Measurements from ENCODE around the gene ADD1. TPM values are rescaled to one million over a fixed set of nuclear protein-coding genes. Genes with fewer than 3 reads are reported as not detected.
A peak's percentile ranks its signal among the peaks of the same experiment; 100 is the strongest.

Gene ADD1
- total RNA-seq, 1 donor from 2014 or later, result 187 TPM

GRCh38 chr4:2930135-2930757 lies 86.6 kb downstream of the ADD1 start:
- peak overlapping the region; percentile 41 for H3K27ac Mint-ChIP-seq
- intact Hi-C loops (cut with micrococcal nuclease), result loop anchor here (5.0 kb wide), 1 partner anchor 88 kb away; the partner anchor contains the start of gene ADD1
- DNase-seq, result no peak
- peak overlapping the region; percentile 34 for H3K4me3 Mint-ChIP-seq
- peaks cover 40% of the 10 kb centered on the region for H3K36me3 Mint-ChIP-seq (ENCODE audit: low read depth)
- peaks cover 13% of the 10 kb centered on the region for H3K4me1 Mint-ChIP-seq
- no peaks in the 10 kb centered on the region for H3K9me3 Mint-ChIP-seq
- no peaks in the 10 kb centered on the region for H3K27me3 Mint-ChIP-seq

DNA sequence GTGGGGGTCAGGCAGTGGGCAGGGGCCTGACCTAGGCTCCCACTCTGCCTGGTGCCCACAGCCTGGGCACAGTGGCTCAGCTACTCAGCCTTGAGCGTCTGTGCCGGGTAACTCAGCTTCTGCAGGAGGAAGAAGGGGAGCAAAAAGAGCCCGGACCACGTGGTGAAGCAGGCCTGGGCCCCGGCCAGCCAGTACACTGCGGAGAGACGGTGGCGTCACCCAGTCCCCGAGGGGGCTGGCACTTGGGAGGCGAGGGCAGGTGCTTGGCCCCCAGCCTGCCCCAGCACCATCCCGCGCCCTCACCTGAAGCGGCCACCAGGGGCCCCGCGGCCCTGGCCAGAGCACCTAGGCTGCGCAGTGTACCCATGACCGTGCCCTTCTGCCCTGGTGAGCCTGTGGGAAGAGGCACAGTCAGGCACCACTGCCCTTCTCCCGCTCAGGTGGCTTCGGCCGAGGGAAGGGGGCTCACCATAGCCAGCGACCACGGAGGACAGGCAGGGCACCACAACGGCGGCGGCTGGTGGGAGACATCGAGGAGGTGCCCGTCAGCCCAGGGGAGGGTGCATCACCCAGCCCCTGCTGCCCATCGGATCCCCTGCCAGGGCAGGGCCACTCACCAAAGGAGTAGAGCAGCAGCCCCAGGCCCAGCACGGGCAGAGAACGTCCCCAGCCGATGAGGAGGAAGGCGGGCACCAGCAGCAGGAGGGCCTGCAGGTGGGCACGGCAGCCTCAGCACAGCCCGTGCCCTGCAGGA lies 87.3 kb downstream of the ADD1 start:
- peak overlapping the region; percentile 91 for H3K4me3 Mint-ChIP-seq
- H3K27ac Mint-ChIP-seq, result peak overlapping the region; percentile 87
- H3K36me3 Mint-ChIP-seq (ENCODE audit: low read depth), result peaks cover 46% of the 10 kb centered on the region
- no peaks in the 10 kb centered on the region for H3K27me3 Mint-ChIP-seq
- peaks cover 17% of the 10 kb centered on the region for H3K4me1 Mint-ChIP-seq
- no peaks in the 10 kb centered on the region for H3K9me3 Mint-ChIP-seq
- no peak for DNase-seq
- intact Hi-C loops (cut with micrococcal nuclease), result loop anchor here (5.0 kb wide), 1 partner anchor 89 kb away; the partner anchor contains the start of gene ADD1

- no peaks in the 10 kb centered on the region for H3K27me3 Mint-ChIP-seq
- peaks cover 51% of the 10 kb centered on the region for H3K36me3 Mint-ChIP-seq (ENCODE audit: low read depth)
- intact Hi-C loops (cut with micrococcal nuclease), result loop anchor here (2.0 to 5.0 kb wide), 2 partner anchors 89 to 175 kb away; partner anchors contain the start of genes ADD1 and TNIP2
- H3K27ac Mint-ChIP-seq, result peak overlapping the region; percentile 87
- H3K4me1 Mint-ChIP-seq, result peaks cover 25% of the 10 kb centered on the region
- peak overlapping the region; percentile 91 for H3K4me3 Mint-ChIP-seq
- no peaks in the 10 kb centered on the region for H3K9me3 Mint-ChIP-seq
- DNase-seq, result peak; percentile 88
These were observed 88.1 kb downstream of the ADD1 start for GRCh38 chr4:2931512-2932301.

- H3K9me3 Mint-ChIP-seq, result no peaks in the 10 kb centered on the region
- no peaks in the 10 kb centered on the region for H3K27me3 Mint-ChIP-seq
- intact Hi-C loops (cut with micrococcal nuclease), result loop anchor here (2.0 to 5.0 kb wide), 2 partner anchors 90 to 176 kb away; partner anchors contain the start of genes ADD1 and TNIP2
- peak overlapping the region; percentile 91 for H3K4me3 Mint-ChIP-seq
- H3K36me3 Mint-ChIP-seq (ENCODE audit: low read depth), result peaks cover 53% of the 10 kb centered on the region
- H3K27ac Mint-ChIP-seq, result peak overlapping the region; percentile 93
- peaks cover 31% of the 10 kb centered on the region for H3K4me1 Mint-ChIP-seq
- DNase-seq, result no peak
These were observed 88.8 kb downstream of the ADD1 start for GRCh38 chr4:2932321-2932950.

- DNase-seq, result peak; percentile 70
- intact Hi-C loops (cut with micrococcal nuclease), result loop anchor here (2.0 to 5.0 kb wide), 2 partner anchors 91 to 176 kb away; partner anchors contain the start of genes ADD1 and TNIP2
- H3K9me3 Mint-ChIP-seq, result no peaks in the 10 kb centered on the region
- peak overlapping the region; percentile 91 for H3K4me3 Mint-ChIP-seq
- no peaks in the 10 kb centered on the region for H3K27me3 Mint-ChIP-seq
- peaks cover 33% of the 10 kb centered on the region for H3K4me1 Mint-ChIP-seq
- peaks cover 53% of the 10 kb centered on the region for H3K36me3 Mint-ChIP-seq (ENCODE audit: low read depth)
- H3K27ac Mint-ChIP-seq, result peak overlapping the region; percentile 93
These were observed 89.4 kb downstream of the ADD1 start for GRCh38 chr4:2932951-2933565.

DNA sequence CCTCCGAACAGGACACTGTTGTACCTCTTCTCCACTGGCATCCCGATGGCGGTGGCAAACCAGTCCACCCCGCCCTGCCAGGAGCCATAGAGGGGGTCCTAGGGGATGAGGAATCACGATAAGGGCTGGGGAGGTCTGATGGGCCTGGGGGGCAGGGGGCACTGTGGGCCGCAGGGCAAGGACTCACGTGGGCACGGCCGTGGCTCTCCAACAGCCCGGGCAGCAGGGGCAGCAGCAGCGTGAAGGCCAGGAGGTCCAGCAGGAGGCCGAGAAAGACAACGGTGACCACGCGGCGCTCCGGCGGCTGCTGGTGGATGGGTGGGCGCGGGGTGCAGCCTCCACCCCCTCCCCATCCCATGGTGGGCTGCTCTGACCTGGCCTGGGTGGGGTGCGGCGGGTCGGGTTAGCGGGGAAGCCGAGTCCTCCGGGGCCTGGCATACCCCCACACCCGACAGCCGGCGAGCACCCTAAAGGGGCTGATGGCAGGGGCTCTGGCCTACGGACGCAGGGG lies 90.0 kb downstream of the ADD1 start:
- H3K27me3 Mint-ChIP-seq, result no peaks in the 10 kb centered on the region
- H3K4me1 Mint-ChIP-seq, result peaks cover 33% of the 10 kb centered on the region
- peaks cover 53% of the 10 kb centered on the region for H3K36me3 Mint-ChIP-seq (ENCODE audit: low read depth)
- H3K9me3 Mint-ChIP-seq, result no peaks in the 10 kb centered on the region
- intact Hi-C loops (cut with micrococcal nuclease), result loop anchor here (2.0 to 5.0 kb wide), 2 partner anchors 91 to 177 kb away; partner anchors contain the start of genes ADD1 and TNIP2
- H3K4me3 Mint-ChIP-seq, result peak overlapping the region; percentile 91
- DNase-seq, result no peak
- peak overlapping the region; percentile 93 for H3K27ac Mint-ChIP-seq

GRCh38 chr4:2934077-2934812 lies 90.6 kb downstream of the ADD1 start:
- H3K27me3 Mint-ChIP-seq, result no peaks in the 10 kb centered on the region
- DNase-seq, result peak; percentile 86
- peak overlapping the region; percentile 78 for H3K27ac Mint-ChIP-seq
- intact Hi-C loops (cut with micrococcal nuclease), result loop anchor here (5.0 kb wide), 1 partner anchor 92 kb away; the partner anchor contains the start of gene ADD1
- peaks cover 54% of the 10 kb centered on the region for H3K36me3 Mint-ChIP-seq (ENCODE audit: low read depth)
- H3K4me1 Mint-ChIP-seq, result peaks cover 37% of the 10 kb centered on the region
- no peaks in the 10 kb centered on the region for H3K9me3 Mint-ChIP-seq
- H3K4me3 Mint-ChIP-seq, result peak overlapping the region; percentile 91

DNA sequence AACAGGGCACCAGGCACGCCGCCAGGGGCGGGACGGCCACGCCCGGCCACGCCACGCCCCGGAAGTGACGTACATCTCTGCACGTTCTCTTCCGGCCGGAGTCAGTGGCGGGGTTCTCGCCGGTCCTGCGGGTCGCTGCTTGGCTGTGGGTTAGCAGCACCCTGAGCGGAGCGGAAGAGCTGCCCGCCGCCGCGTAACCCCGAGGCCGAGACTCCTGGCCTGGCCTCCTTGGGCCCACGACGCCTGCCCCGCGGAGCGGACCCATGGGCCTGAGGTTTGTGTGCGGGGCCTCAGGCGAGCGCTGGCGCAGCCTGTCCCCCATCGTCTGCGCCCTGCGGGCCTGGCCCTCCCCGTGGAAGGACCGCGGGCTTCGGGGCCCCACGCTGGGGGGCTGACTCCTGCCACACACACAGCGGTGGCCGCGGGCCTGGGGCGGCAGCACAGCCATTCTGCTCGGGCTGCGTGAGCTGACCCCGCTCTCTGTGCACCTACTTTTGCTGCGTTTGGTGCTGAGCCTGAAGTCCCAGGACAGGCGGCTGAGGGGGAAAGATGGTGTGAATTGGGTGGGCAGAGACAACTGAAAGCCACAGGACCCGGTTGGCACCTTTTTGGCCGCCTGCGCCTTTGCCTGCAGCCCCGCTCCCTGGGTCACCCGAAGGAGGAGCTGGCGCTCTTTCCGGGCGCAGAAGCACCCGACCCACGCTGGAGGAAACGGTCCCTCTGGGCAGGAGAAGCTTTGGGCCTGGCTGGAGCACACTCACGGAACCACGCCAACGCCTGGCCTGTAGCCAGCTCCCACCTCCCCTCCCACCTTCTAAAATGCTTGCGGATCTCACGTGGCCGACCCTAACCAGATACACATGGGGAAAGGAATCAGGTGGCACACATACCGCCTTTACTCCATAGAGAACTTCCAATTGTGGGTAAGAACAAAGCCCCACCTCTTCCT lies 91.4 kb downstream of the ADD1 start:
- H3K27ac Mint-ChIP-seq, result peak overlapping the region; percentile 93
- DNase-seq, result peak; percentile 99
- intact Hi-C loops (cut with micrococcal nuclease), result loop anchor here (5.0 kb wide), 3 partner anchors 93 to 398 kb away; partner anchors contain the start of genes ADD1 and FAM193A
- H3K27me3 Mint-ChIP-seq, result no peaks in the 10 kb centered on the region
- H3K4me1 Mint-ChIP-seq, result peaks cover 42% of the 10 kb centered on the region
- H3K9me3 Mint-ChIP-seq, result no peaks in the 10 kb centered on the region
- peak overlapping the region; percentile 90 for H3K4me3 Mint-ChIP-seq
- peaks cover 59% of the 10 kb centered on the region for H3K36me3 Mint-ChIP-seq (ENCODE audit: low read depth)

DNA sequence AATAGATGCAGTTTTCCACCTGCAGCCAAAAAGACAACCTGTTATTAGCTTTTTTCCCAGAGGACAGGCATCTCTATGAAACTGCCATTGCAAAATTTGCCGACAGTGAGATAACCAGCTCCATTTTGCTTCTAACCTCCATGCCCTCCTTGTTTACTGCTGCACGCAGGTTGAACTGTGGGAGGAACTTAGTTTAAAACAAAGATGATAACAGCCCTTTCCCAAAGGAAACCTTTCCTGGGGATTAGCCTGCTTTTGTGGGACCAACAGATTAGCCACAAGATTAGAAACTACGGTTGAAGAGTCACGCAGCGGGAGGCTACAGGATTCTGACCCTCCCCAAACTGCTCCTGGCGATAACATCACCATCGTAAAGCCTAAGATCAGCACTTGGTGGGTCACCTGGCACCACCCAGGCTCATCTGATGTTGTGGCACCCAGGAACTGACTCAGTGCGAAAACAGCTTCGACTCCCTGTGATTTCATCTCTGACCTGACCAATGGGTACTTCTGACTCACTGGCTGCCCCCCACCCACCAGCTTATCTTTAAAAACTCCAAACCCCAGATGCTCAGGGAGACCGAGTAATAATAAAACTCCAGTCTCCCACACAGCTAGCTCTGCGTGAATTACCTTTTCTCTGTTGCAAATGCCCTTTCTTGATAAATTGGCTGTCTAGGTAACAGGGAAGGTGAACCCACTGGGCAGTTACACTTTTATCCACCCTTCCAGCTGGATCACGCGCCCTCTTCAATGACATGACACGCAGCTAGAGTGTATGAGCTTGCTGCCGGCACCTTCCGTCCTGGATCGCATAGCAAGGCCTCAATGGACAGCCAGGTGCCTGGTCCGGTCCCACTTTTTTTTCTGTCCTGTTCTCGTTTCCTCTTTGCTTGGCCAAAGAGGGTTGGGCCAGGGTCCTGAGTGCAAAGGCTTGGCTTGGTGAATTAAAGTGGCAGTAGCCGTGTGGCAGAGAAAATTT lies 92.4 kb downstream of the ADD1 start:
- Mint-ChIP-seq H3K36me3 (ENCODE audit: low read depth) (peaks cover 64% of the 10 kb centered on the region), H3K27me3 (no peaks in the 10 kb centered on the region), H3K9me3 (no peaks in the 10 kb centered on the region), H3K27ac (peak overlapping the region; percentile 93), H3K4me3 (peak overlapping the region; percentile 90), H3K4me1 (peaks cover 44% of the 10 kb centered on the region)
- intact Hi-C loops (cut with micrococcal nuclease), result loop anchor here (1.0 to 5.0 kb wide), 7 partner anchors 18 to 399 kb away; partner anchors contain the start of genes FAM193A, GRK4 and NOP14
- peak; percentile 79 for DNase-seq

DNA sequence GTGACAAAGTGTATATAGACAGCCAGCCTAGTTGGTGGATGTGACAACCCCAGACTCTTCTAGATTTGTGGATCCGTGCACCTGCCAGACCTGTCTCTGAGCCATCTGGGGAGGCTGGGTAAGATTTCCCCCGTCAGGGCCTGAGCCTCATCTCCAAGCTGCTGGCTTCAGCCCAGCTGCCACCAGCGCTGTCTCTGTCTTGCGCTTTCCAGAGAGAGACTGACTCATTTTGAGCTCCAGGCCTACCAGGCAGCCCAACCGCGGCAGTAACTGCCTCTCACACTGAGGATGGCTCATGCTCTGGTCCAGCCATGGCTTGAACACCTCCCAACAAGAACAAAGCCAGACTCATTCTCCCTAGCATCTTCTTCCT lies 93.1 kb downstream of the ADD1 start:
- Mint-ChIP-seq H3K4me3 (peak overlapping the region; percentile 90), H3K4me1 (peaks cover 41% of the 10 kb centered on the region), H3K9me3 (no peaks in the 10 kb centered on the region), H3K36me3 (ENCODE audit: low read depth) (peaks cover 66% of the 10 kb centered on the region), H3K27ac (peak overlapping the region; percentile 93), H3K27me3 (no peaks in the 10 kb centered on the region)
- peak; percentile 72 for DNase-seq
- intact Hi-C loops (cut with micrococcal nuclease), result loop anchor here (1.0 to 5.0 kb wide), 7 partner anchors 18 to 399 kb away; partner anchors contain the start of genes FAM193A, GRK4 and NOP14
